NCI-H2029 (cell line): ENCODE results near the gene ADAR.

Experiments
- DNase-seq: peaks from one replicate; lab custom pipeline; 2025; lab: John Stamatoyannopoulos, UW

The ADAR gene

GRCh38 chr1:154586231-154586630 lies 21.8 kb downstream of the ADAR start:
- no peak for DNase-seq

DNA sequence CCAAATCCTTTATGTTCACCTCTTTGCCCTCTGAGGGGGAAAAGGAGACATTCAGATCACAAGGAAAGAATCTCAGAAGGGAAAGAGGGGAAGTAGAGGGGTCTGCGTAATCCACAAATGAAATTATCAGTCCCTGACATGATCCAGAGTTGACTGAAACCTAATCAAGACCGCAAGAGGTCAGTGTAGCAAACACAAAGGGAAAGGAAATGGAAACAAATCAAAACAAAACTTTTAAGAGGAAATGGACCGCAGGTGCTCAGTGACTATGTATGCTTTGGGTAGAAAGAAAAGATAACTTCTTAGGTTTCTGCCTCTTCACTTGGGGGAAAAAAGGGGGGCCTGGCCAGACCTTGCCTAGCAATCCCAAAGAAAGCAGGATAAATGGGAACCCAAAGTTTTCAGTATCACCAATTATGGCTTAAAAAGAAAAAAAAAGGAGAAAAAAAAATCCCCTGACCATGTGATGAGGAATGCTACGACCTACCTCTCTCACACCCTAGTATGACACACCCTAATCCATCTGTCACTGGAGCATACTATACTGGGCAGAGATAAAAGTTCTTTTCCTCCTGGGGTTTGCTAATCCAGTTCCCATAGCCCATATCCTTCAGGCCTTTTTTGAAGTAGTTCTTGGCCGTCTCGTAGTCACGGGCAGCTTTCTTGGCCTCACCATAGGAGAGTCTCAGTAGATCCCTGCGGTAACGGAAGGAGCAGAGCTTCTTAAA lies 23.6 kb downstream of the ADAR start:
- DNase-seq = no peak

- no peak for DNase-seq
Measured at GRCh38 chr1:154583773-154584172, 24.2 kb downstream of the ADAR start.

DNA sequence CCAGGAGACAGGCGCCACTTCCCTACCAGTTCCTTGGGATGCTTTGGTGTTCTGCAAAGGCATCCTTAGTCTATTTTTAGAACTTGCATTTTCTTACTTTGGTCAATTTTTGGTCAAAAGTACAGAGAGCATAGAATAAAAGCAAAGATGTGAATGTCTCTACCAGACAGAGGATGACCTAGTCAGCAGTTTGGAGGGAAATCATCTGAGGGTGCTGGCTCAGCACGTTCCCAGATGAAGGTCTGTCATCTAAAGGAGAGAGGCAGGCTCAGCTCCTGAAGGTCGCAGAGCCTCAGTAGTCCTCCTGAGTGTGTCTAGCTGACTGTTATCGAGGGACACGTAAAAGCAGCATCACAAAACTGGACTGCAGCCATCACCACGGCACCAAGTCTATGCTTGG lies 25.1 kb downstream of the ADAR start:
- no peak for DNase-seq

GRCh38 chr1:154581766-154582165 lies 26.2 kb downstream of the ADAR start:
- DNase-seq = no peak

DNA sequence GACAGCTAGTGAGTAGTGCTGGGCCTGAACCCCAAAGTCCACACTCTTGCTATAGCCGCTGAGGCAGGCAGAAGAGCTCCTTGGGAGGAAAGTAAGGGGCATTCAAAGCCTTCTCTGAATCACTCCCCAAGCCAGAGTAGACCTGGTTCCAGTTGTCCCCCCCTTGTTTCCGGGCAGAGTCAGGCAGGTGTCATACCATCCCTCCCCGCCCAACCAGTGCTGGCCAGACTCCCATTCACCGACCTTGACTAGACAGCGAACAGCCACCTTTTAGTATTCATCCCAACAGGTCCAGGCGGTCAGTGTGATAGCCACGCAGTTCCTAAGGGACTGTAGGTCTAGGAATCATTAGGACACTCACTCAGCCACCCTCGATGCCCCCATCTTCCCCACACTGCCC lies 28.6 kb downstream of the ADAR start:
- no peak for DNase-seq

DNA sequence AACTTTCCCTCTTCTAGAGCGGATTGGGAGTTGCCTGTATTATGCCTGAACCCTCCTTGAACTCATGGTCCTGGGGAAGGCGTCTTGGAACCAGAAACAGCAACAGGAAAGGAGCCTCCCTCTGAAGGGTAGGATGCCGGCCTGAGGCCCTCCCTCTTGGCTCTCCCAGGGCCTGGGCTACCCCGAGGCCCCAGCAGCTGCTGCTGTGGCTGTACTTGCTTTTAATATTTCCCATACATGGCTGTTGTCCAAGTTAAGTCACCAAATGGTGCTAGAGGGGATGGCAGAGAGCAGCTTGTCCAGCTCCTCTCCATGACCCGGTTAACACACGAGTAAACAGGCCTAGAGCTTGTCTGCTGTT lies 29.9 kb downstream of the ADAR start:
- no peak for DNase-seq

GRCh38 chr1:154577346-154578057 lies 30.5 kb downstream of the ADAR start:
- DNase-seq = no peak

GRCh38 chr1:154575951-154576566 lies 31.9 kb downstream of the ADAR start:
- no peak for DNase-seq

DNA sequence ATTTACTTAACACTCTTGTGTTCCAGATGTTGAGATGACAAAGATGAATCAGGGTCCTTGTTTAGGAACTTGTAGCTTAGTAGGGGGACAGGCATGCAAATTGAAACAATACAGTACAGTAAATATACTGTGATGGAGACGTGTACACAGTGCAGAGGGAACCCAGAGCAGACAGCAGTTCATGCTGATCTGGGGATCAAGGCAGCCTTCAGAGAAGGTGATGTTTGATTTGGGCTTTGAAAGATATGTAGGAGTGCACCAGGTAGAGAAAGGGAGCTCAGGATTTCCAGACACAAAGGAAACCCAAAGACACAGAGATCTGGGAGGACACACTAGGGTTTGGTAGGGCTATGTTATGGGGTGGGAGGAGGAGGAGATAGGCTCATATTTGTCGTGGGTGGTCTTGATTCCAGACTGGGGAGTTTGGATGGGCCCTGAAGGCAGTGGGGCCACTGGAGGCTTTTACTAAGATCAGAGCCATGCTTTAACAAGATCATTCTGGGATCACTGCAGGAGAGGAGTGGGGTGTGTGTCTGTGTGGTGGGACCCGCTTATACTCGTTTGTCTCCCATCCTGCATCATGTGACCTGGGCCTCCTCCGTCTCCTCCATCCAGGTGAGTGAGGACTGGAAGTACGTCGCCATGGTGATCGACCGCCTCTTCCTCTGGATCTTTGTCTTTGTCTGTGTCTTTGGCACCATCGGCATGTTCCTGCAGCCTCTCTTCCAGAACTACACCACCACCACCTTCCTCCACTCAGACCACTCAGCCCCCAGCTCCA lies 32.6 kb downstream of the ADAR start:
- DNase-seq = no peak

DNA sequence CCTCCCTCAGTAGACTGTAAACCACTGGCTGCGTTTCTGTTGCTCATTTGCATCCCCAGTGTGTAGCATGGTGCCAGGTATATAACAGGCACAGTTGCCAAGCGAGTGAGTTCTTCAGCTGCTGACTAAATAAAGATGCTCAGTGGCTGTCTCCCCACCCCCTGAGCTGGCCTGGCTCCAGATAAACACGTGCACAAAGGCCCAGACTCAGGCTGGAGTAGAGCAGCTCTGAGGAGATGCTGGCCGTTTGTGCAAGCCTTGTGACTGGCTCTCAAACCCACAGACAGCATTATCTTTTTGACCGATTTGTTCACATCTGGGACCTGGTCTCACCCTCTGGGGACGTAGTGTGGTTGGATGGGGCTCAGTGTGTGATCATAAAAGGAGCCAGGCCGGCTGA lies 33.3 kb downstream of the ADAR start:
- peak; percentile 64 for DNase-seq

DNA sequence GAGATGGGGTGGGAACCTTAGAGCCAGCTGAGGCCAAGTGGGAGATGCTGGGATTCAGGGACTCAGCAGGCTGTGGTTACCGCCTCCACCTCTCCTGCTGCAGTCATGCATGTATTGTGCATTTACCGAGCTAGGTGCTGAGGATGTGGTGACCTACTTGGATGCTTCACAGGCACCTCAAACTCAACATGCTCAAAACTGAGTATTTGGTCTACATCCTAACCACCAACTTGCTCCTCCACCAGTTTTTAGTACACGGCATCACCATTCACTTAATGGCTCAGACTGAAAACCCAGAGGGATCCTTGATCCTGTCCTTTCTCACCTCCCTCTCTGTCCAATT lies 34.8 kb downstream of the ADAR start:
- no peak for DNase-seq

DNA sequence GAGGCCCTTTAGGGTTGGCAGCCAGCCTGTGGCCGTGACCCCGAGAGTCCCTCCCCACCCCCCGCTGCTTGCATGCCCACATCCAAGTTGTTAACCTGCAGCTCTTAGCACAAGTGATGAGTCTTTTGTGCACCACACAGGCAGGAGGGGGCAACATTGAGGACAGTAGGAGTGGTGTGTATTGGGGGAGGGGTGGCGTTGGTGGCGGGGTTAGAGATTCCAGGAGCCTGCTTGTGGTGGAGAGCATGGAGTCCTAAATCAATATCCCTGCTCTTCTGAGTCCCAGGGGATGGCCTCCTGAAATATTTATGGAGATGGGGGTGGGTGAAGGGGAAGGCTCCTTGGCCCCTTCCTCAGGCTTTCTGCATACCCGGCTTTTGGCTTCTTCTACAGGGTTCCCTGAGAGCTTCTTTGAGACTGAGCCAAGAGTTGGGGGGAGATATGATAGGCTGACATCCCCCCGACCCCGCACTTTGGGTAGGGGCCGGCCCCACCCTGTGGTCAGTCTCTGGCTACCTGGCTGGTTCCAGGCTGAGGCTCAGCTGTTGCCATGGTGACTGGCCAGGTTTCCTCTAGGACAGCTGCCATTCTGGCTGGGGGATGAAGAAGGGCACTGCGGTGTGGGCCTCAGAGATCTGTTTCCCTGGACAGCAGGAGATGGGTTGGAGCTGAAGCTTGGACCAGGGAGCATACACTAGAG lies 35.4 kb downstream of the ADAR start:
- no peak for DNase-seq

- no peak for DNase-seq
Measured at GRCh38 chr1:154571964-154572288, 36.1 kb downstream of the ADAR start.

DNA sequence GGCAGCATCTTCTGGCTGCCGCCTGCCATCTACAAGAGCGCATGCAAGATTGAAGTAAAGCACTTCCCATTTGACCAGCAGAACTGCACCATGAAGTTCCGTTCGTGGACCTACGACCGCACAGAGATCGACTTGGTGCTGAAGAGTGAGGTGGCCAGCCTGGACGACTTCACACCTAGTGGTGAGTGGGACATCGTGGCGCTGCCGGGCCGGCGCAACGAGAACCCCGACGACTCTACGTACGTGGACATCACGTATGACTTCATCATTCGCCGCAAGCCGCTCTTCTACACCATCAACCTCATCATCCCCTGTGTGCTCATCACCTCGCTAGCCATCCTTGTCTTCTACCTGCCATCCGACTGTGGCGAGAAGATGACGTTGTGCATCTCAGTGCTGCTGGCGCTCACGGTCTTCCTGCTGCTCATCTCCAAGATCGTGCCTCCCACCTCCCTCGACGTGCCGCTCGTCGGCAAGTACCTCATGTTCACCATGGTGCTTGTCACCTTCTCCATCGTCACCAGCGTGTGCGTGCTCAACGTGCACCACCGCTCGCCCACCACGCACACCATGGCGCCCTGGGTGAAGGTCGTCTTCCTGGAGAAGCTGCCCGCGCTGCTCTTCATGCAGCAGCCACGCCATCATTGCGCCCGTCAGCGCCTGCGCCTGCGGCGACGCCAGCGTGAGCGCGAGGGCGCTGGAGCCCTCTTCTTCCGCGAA lies 36.6 kb downstream of the ADAR start:
- no peak for DNase-seq

GRCh38 chr1:154568157-154568815 lies 39.7 kb downstream of the ADAR start:
- DNase-seq = no peak

GRCh38 chr1:154567386-154568156 lies 40.4 kb downstream of the ADAR start, which contains the start of gene CHRNB2:
CHRNB2 (plus strand) TSS chr1:154567778; CDS start chr1:154568045, 267 bp downstream.
- peak; percentile 48 for DNase-seq

GRCh38 chr1:154565876-154566275 lies 42.1 kb downstream of the ADAR start:
- DNase-seq = no peak

DNA sequence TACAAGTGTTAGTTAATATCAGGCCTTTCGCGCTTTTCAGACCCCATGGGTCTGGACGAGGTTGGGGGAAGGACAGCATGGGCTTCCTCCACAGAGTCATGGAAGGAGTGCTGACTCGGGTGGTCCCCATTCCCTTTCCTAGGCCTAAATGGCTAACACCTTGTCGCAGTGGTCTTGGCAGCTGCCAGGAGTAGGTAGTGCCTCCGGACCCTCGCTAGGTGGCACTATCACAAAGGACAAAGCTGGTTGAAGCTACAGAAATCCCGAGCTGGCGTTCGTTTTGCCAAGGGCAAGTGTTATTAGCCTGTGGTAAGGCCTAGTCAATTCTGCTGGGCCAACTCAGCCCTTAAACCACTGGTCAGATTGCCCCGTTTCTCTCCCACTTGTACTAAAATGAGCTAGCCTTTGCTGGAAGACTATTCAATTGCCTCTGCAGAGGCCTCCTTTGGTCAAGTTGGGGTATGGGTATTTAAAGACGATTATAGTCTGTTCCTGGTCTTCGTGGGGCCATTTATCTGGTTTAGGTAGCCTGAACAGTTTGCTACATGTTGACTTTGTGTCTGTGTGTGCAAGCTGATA lies 48.4 kb downstream of the ADAR start:
- DNase-seq = peak; percentile 86
